ENCODE results near the gene CDC20.

DNA sequence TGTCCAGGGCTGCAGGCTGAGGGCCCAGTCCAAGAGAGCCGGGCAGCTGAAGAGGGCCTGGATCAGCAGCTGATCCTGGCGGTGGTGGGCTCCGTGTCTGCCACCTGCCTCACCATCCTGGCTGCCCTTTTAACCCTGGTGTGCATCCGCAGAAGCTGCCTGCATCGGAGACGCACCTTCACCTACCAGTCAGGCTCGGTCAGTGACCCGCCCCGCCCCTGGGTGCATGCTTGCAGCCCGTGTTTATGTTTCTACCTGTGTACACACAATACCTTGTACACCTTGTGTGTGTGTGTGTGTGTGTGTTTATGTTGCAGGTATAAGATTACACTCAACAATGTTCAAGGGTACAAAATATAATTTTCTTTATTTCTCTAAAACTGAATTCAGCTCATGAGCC lies 45.0 kb upstream of the CDC20 start:
- TF ChIP-seq, protein P1, sequence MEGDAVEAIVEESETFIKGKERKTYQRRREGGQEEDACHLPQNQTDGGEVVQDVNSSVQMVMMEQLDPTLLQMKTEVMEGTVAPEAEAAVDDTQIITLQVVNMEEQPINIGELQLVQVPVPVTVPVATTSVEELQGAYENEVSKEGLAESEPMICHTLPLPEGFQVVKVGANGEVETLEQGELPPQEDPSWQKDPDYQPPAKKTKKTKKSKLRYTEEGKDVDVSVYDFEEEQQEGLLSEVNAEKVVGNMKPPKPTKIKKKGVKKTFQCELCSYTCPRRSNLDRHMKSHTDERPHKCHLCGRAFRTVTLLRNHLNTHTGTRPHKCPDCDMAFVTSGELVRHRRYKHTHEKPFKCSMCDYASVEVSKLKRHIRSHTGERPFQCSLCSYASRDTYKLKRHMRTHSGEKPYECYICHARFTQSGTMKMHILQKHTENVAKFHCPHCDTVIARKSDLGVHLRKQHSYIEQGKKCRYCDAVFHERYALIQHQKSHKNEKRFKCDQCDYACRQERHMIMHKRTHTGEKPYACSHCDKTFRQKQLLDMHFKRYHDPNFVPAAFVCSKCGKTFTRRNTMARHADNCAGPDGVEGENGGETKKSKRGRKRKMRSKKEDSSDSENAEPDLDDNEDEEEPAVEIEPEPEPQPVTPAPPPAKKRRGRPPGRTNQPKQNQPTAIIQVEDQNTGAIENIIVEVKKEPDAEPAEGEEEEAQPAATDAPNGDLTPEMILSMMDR (conservative IDR thresholded peaks at IDR 0.05; ENCODE audit: low read depth, low read length), result no peak
- no peak for TF ChIP-seq EZH2 (IDR thresholded peaks at IDR 0.05; ENCODE audit: borderline replicate concordance, low read depth, low read length, poor library complexity, severe bottlenecking)
